Lower lobe of right lung (tissue), 2 donors: ENCODE results near the gene ARHGAP4. TPM values are rescaled to one million over a fixed set of nuclear protein-coding genes. Genes with fewer than 3 reads are reported as not detected.

Experiments used
- ATAC-seq, 2 donors: fragments of 200-7000 bp; cut with Tn5 transposase; one replicate each; pipeline ENCODE4 v1.9.1; 2020 to 2022; ENCODE audit warnings: mild to moderate bottlenecking in 2 of 2, moderate library complexity in 2 of 2
- DNase-seq: peaks from one replicate; pipeline ENCODE4 v3.0.0-alpha.2; 2020
- H3K27ac ChIP-seq: fragments of 200-600 bp; one replicate; pipeline ENCODE4 v1.8.0; 2022
- H3K27me3 ChIP-seq: fragments of 200-600 bp; one replicate; pipeline ENCODE4 v1.8.0; 2022; ENCODE audit warnings: low read depth
- H3K36me3 ChIP-seq: fragments of 200-600 bp; one replicate; pipeline ENCODE4 v1.8.0; 2022; ENCODE audit warnings: mild to moderate bottlenecking
- H3K4me1 ChIP-seq: fragments of 200-600 bp; one replicate; pipeline ENCODE4 v1.8.0; 2022
- H3K4me3 ChIP-seq: fragments of 200-600 bp; one replicate; pipeline ENCODE4 v1.8.0; 2022; ENCODE audit warnings: mild to moderate bottlenecking
- H3K9me3 ChIP-seq: fragments of 200-600 bp; one replicate; pipeline ENCODE4 v1.8.0; 2022
- intact Hi-C: fragments of 100-400 bp; cut with DNase I; formaldehyde crosslinking; loops from one replicate; pipeline ENCODE4 v1.11.0; 2022
- total RNA-seq: library from RNA; stranded (reverse); fragmentation: NEBNext Ultra II Directional; extraction: Animal tissue kit (Norgen Biotek cat#: 25700); gene quantifications from one replicate; pipeline ENCODE4 v1.2.1, GENCODE V29; 2021
- TF ChIP-seq, protein P1 (sequence below): fragments of 200-600 bp; IDR thresholded peaks from one replicate; pipeline ENCODE4 v1.8.0; 2022; ENCODE audit warnings: antibody characterized with exemption, mild to moderate bottlenecking
- donor health status: DM: no; HTN: yes; CAD: no; lungs with severe emphysema.

The ARHGAP4 gene
- total RNA-seq, 1 donor from 2014 or later, result 70.7 TPM

DNA sequence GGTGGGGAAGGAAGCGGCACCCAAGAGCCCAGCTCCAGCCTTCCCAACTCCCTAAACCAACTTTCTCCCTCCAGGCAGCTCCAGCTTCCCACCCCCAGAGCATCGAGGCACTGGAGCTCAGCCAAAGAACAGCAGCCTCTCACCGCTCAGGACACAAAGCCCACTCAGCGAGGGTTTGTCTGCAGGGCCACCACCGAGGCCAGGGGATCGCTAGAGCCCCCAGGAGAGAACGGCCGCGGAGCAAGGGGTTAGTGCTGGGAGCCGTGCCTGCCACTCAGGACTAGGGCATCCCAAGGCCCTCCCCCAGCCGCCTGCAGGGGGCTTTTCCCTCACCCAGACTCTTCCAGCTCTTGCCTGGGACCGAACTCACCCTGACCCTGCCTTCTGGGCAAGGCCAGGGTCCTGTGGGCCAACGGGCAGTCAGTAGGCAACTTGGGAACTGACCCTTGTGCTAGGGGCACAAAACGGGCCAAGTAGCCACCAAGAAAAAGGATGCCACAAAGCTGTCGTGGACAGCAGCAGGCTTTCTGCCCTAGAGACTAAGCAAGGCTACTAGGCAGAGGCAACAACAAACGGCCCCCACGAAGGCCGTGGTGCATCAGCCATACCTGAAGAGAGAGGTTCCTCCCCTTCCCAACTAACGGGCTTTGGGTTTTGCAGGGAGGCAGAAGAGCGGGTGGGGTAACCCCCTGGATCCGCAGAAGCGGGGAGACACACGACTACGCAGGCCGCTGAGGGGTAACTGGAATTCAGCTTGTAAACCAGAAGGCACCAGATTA, 43.2 kb upstream of the ARHGAP4 start:
- ATAC-seq, result no peak
- no peaks in the 10 kb centered on the region for H3K36me3 ChIP-seq
- TF ChIP-seq, protein P1, sequence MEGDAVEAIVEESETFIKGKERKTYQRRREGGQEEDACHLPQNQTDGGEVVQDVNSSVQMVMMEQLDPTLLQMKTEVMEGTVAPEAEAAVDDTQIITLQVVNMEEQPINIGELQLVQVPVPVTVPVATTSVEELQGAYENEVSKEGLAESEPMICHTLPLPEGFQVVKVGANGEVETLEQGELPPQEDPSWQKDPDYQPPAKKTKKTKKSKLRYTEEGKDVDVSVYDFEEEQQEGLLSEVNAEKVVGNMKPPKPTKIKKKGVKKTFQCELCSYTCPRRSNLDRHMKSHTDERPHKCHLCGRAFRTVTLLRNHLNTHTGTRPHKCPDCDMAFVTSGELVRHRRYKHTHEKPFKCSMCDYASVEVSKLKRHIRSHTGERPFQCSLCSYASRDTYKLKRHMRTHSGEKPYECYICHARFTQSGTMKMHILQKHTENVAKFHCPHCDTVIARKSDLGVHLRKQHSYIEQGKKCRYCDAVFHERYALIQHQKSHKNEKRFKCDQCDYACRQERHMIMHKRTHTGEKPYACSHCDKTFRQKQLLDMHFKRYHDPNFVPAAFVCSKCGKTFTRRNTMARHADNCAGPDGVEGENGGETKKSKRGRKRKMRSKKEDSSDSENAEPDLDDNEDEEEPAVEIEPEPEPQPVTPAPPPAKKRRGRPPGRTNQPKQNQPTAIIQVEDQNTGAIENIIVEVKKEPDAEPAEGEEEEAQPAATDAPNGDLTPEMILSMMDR, result peak; percentile 4
- no peaks in the 10 kb centered on the region for H3K27me3 ChIP-seq
- H3K9me3 ChIP-seq, result no peaks in the 10 kb centered on the region
- H3K4me1 ChIP-seq, result peaks cover 44% of the 10 kb centered on the region
- no peak for DNase-seq
- intact Hi-C loops, result no loop called here
- peak overlapping the region; percentile 74 for H3K4me3 ChIP-seq
- H3K27ac ChIP-seq, result peak overlapping the region; percentile 58

DNA sequence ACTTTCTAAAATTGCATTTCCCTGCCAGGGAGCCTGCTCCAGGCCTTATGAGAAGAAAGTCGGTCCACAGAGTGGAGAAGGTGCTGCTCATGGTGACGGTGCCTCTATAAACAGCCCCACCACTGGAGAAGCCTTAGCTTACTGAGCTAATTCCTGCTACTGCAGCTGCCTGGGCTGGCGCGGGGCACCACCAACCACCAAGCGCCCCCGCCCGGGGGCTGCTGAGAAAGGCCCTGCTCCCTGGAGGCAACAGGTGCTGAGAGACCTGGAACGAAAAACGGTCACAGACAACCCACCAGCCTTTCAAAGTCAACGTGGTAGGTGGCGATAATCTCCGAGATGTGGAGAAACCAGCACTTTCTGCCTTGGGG, 42.7 kb upstream of the ARHGAP4 start:
- ATAC-seq (no peak), DNase-seq (no peak)
- H3K27ac ChIP-seq, result peak overlapping the region; percentile 58
- intact Hi-C loops, result no loop called here
- TF ChIP-seq, protein P1, result peak; percentile 3
- H3K9me3 ChIP-seq, result no peaks in the 10 kb centered on the region
- H3K4me1 ChIP-seq, result peaks cover 38% of the 10 kb centered on the region
- peaks cover 4% of the 10 kb centered on the region for H3K36me3 ChIP-seq
- no peaks in the 10 kb centered on the region for H3K27me3 ChIP-seq
- H3K4me3 ChIP-seq, result peak overlapping the region; percentile 74

DNA sequence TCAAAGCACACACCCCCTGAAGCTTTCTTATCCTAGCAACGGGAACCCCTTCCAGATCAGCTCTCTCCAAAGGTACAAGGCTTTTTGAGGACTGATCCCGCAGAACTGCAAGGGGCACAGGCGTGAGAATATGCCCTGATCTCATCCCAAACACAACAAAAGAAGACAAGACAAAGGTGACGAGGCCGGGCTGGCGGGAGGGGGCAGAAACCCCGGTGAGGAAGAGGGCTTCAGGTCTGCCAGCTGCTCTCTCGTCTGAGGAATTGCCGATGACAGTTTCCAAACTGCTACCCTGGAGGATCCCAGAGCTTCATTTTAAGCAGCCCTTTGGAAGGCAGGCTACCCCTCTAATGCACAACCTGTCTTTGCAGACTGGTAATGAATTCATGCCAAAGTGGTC, 42.2 kb upstream of the ARHGAP4 start:
- H3K27me3 ChIP-seq, result no peaks in the 10 kb centered on the region
- no peak for ATAC-seq
- peaks cover 9% of the 10 kb centered on the region for H3K36me3 ChIP-seq
- H3K27ac ChIP-seq, result no peak overlapping the region
- DNase-seq, result no peak
- H3K9me3 ChIP-seq, result no peaks in the 10 kb centered on the region
- H3K4me1 ChIP-seq, result peaks cover 33% of the 10 kb centered on the region
- H3K4me3 ChIP-seq, result peak overlapping the region; percentile 74
- intact Hi-C loops, result no loop called here
- TF ChIP-seq, protein P1, result no peak

DNA sequence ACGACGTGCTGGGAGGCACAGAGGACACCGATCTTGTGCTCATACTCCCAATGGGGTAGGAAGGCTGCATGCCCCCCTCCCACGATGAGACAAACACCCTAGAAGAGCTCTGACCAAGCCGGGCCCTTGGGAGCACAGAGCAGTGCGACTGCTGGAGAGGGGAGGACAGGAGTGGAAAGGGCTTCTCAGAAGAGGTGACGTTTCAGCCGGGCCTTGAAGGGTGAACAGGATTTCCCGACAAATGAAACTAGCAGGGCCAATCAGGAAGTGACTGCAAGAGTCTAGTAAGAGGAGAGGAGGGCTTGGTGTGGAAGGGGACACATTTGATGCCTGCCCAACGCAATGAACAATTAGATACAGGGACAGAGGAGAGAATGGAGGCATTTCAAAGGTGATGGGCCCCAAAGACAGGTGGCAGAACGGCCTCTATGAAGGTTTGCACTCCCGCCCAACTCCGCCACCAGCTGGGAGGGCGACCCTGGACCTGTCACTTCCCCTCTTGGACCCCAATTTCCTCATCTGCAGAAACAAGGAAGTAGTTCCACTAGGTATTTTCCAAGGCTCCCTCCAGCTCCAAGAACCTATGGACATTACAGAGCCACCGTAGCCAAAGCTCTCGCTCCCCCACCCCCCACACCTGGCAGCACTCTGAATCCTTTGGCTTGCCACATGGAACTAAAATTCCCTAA, 41.6 kb upstream of the ARHGAP4 start:
- intact Hi-C loops, result no loop called here
- TF ChIP-seq, protein P1, result no peak
- peaks cover 13% of the 10 kb centered on the region for H3K36me3 ChIP-seq
- ATAC-seq (no peak), DNase-seq (no peak)
- peak overlapping the region; percentile 64 for H3K27ac ChIP-seq
- H3K9me3 ChIP-seq, result no peaks in the 10 kb centered on the region
- no peaks in the 10 kb centered on the region for H3K27me3 ChIP-seq
- H3K4me3 ChIP-seq, result peak overlapping the region; percentile 74
- H3K4me1 ChIP-seq, result peaks cover 33% of the 10 kb centered on the region

DNA sequence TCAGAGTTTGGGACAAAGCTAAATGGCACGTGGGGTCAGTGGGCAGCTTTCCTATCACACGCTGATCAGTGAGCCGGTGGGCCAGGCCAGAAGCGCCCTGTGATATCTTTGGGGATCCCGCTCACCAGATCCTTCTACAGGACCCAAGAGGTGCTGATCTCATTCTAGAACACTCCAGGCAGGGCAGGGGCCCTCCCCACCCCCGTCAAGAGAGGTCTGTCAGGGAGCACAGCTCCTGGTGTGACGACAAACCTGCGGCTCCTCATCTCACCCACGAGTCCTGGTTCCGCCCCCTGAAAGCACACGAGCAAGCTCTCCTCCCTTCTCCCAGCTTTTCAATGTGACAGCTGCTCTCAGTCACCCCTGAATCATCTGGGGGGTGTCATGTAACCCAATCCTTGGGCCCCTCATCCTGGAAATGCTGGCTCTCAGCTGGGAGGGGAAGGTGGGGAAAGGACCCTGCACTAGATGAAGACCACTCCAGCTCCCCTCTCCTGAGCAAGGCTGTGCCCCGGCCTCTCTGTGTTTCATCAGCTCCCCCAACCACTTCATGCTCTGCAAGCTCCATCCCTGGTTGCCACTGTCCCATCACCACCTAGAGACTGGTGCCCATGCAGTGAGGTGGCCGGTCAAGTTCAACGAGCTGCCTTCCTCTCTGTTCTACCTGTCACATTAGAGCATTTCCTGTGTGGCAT, 40.9 kb upstream of the ARHGAP4 start:
- no peaks in the 10 kb centered on the region for H3K27me3 ChIP-seq
- H3K4me3 ChIP-seq, result peak overlapping the region; percentile 74
- no peak for ATAC-seq
- intact Hi-C loops, result no loop called here
- H3K27ac ChIP-seq, result peak overlapping the region; percentile 64
- no peaks in the 10 kb centered on the region for H3K9me3 ChIP-seq
- peaks cover 33% of the 10 kb centered on the region for H3K4me1 ChIP-seq
- TF ChIP-seq, protein P1, result no peak
- H3K36me3 ChIP-seq, result peaks cover 20% of the 10 kb centered on the region
- DNase-seq, result no peak
